Kidney epithelial cell (primary cell): Measurements from ENCODE around the gene CATSPERE. TPM values are rescaled to one million over a fixed set of nuclear protein-coding genes. Genes with fewer than 3 reads are reported as not detected.

Source experiments
- DNase-seq: peaks from one replicate; pipeline ENCODE4 v3.0.0-alpha.2; 2010; ENCODE audit warnings: low read depth
- H3K27me3 ChIP-seq: 2 replicates; pipeline ENCODE4 v1.6.0; 2011; ENCODE audit warnings: low read length; ENCODE audit not compliant: control insufficient read depth, insufficient read depth
- H3K36me3 ChIP-seq: 2 replicates; pipeline ENCODE4 v1.5.1; 2011; ENCODE audit warnings: low read length; ENCODE audit not compliant: control insufficient read depth, insufficient read depth
- H3K4me3 ChIP-seq: 2 replicates; pipeline ENCODE4 v1.5.1; 2011; ENCODE audit warnings: low read depth, mild to moderate bottlenecking, control low read depth, low read length
- total RNA-seq: library from RNA; depleted of rRNA; stranded (reverse); fragments of >200 nt; gene quantifications from 2 replicates; pipeline ENCODE4 v1.2.3, GENCODE V29; 2015
- TF ChIP-seq, protein P1 (sequence below): IDR thresholded peaks from 2 replicates; pipeline ENCODE4 v1.5.1; 2011; ENCODE audit warnings: mild to moderate bottlenecking, moderate library complexity, low read length, control low read depth, inconsistent platforms; ENCODE audit not compliant: insufficient read depth, poor library complexity, severe bottlenecking

The CATSPERE gene
- total RNA-seq, 1 donor from 2014 or later: 0.13 TPM

GRCh38 chr1:244653439-244654107 lies 192.5 kb downstream of the CATSPERE start:
- H3K36me3 ChIP-seq: no peaks in the 10 kb centered on the region
- TF ChIP-seq, protein P1, sequence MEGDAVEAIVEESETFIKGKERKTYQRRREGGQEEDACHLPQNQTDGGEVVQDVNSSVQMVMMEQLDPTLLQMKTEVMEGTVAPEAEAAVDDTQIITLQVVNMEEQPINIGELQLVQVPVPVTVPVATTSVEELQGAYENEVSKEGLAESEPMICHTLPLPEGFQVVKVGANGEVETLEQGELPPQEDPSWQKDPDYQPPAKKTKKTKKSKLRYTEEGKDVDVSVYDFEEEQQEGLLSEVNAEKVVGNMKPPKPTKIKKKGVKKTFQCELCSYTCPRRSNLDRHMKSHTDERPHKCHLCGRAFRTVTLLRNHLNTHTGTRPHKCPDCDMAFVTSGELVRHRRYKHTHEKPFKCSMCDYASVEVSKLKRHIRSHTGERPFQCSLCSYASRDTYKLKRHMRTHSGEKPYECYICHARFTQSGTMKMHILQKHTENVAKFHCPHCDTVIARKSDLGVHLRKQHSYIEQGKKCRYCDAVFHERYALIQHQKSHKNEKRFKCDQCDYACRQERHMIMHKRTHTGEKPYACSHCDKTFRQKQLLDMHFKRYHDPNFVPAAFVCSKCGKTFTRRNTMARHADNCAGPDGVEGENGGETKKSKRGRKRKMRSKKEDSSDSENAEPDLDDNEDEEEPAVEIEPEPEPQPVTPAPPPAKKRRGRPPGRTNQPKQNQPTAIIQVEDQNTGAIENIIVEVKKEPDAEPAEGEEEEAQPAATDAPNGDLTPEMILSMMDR: no peak
- no peak for DNase-seq
- H3K4me3 ChIP-seq: peak overlapping the region; percentile 80
- no peaks in the 10 kb centered on the region for H3K27me3 ChIP-seq

DNA sequence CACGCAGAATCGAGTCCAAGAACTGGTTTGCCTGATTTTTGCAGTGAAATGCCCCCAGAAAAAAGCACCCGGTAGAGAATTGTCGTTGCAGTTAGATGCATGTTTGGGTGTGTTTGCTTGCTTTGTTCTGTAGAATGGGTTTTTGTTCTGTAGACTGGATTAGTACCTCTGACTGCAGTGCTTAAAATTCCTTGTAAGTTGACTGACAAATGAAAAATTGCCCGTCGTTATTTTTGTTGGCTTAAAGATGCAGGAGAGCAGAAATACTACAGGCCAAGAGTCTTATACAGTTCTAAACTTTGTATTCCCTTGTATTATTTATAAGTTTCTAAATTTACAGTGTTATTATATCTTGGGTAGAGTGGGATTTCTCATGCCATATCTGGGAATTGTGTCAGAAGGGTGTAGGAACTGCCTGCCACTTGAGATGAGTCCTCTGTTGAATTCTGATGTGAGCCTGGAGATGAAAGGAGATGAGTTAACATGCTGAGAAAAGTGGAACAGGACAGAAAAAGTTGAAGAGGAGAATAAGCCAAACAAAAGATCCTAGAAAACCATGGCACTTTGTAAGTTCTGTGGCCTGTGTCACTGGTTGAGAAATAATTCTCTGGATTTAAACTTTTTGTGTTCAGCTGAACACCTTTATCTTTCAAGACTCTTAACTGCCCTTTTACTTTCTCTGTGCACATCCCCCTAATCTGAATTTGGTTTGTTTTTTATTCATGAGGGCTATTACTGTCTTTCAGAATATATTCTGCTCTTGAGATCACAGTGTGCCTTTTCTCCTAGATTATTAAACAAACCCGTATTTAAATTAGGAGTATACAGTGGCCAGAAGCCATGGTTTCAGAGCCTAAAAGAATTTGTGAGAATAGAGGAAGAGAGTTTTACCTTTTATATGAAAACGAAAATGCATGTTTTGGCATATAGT lies 193.3 kb downstream of the CATSPERE start:
- Histone ChIP-seq H3K36me3 (no peaks in the 10 kb centered on the region), H3K27me3 (no peaks in the 10 kb centered on the region), H3K4me3 (peak overlapping the region; percentile 80)
- TF ChIP-seq, protein P1: no peak
- no peak for DNase-seq

- no peaks in the 10 kb centered on the region for H3K36me3 ChIP-seq
- DNase-seq: no peak
- TF ChIP-seq, protein P1: no peak
- no peak overlapping the region for H3K4me3 ChIP-seq
- no peaks in the 10 kb centered on the region for H3K27me3 ChIP-seq
These were observed 194.1 kb downstream of the CATSPERE start for GRCh38 chr1:244655186-244655585.

- H3K4me3 ChIP-seq: no peak overlapping the region
- no peaks in the 10 kb centered on the region for H3K27me3 ChIP-seq
- no peaks in the 10 kb centered on the region for H3K36me3 ChIP-seq
- DNase-seq: no peak
- TF ChIP-seq, protein P1: no peak
These were observed 196.3 kb downstream of the CATSPERE start for GRCh38 chr1:244657421-244657820.

GRCh38 chr1:244659694-244660093 lies 198.6 kb downstream of the CATSPERE start:
- TF ChIP-seq, protein P1: no peak
- Histone ChIP-seq H3K27me3 (no peaks in the 10 kb centered on the region), H3K4me3 (no peak overlapping the region), H3K36me3 (no peaks in the 10 kb centered on the region)
- DNase-seq: no peak
